Natural killer cell treated with Interleukin-12 subunit alpha and Interleukin-12 subunit beta and Interleukin-15 and Interleukin-18, amount 100 ng/mL, for 72 hours (primary cell): ENCODE measurements around the gene ITGBL1. TPM values are rescaled to one million over a fixed set of nuclear protein-coding genes. Genes with fewer than 3 reads are reported as not detected.

Experiments
- ATAC-seq, 2 donors: fragments of 150-1000 bp; cut with Tn5 transposase in 1 of 2; sonication (Bioruptor Pico), chemical (Tn5 transposase) in 1 of 2; 2 replicates each; pipeline ENCODE4 v1.10.0; 2021
- DNase-seq: peaks from one replicate; pipeline ENCODE4 v3.0.0; 2022; ENCODE audit warnings: low spot score
- H3K27ac Mint-ChIP-seq, 2 donors: 1 replicate in 1 of 2; 2 replicates in 1 of 2; pipeline ENCODE4 v1.8.0; 2022; ENCODE audit warnings: mixed read lengths in 2 of 2, mild to moderate bottlenecking in 1 of 2, moderate library complexity in 1 of 2
- H3K27me3 Mint-ChIP-seq, 2 donors: 1 replicate in 1 of 2; 2 replicates in 1 of 2; pipeline ENCODE4 v1.8.0; 2022; ENCODE audit warnings: mixed read lengths in 2 of 2
- H3K36me3 Mint-ChIP-seq: one replicate; pipeline ENCODE4 v1.8.0; 2022; ENCODE audit warnings: mixed read lengths
- H3K4me1 Mint-ChIP-seq, 2 donors: 1 replicate in 1 of 2; 2 replicates in 1 of 2; pipeline ENCODE4 v1.8.0; 2022; ENCODE audit warnings: low read depth in 2 of 2, mixed read lengths in 2 of 2, mild to moderate bottlenecking in 1 of 2
- H3K4me3 Mint-ChIP-seq: one replicate; pipeline ENCODE4 v1.8.0; 2022; ENCODE audit warnings: mixed read lengths
- H3K9me3 Mint-ChIP-seq: 2 replicates; pipeline ENCODE4 v1.8.0; 2022; ENCODE audit warnings: mixed read lengths
- total RNA-seq, 2 donors: library from RNA; stranded (reverse); gene quantifications; one replicate each; pipeline ENCODE4 v1.2.3, GENCODE V29; 2022

The ITGBL1 gene
- total RNA-seq, 2 donors from 2014 or later = not detected

DNA sequence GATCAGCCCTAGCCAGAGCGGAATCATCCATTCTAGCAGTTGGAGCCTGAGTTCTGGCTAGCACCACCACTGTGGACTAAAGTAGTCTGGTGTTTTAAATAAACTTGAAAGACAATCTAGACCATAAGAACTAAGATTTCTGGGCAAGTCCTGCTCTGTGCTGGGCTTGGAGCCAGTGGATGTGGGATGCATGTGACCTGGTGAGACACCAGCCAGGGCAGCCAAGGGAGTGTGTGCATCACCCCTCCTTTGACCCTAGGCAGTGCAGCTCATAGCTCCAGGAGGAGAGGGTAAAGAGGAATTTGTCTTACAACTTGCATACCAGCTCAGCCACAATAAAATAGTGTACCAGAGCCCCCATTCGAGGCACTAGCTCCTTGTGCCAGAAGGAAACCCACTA is 21.0 kb downstream of the ITGBL1 start:
- ATAC-seq (no peak), DNase-seq (no peak)
- Mint-ChIP-seq H3K27ac (no peak overlapping the region), H3K4me1 (peaks cover 0 to 2% of the 10 kb centered on the region in 2 donors), H3K27me3 (peaks cover 3 to 21% of the 10 kb centered on the region in 2 donors), H3K36me3 (no peaks in the 10 kb centered on the region), H3K4me3 (no peak overlapping the region), H3K9me3 (peaks cover 11% of the 10 kb centered on the region)

DNA sequence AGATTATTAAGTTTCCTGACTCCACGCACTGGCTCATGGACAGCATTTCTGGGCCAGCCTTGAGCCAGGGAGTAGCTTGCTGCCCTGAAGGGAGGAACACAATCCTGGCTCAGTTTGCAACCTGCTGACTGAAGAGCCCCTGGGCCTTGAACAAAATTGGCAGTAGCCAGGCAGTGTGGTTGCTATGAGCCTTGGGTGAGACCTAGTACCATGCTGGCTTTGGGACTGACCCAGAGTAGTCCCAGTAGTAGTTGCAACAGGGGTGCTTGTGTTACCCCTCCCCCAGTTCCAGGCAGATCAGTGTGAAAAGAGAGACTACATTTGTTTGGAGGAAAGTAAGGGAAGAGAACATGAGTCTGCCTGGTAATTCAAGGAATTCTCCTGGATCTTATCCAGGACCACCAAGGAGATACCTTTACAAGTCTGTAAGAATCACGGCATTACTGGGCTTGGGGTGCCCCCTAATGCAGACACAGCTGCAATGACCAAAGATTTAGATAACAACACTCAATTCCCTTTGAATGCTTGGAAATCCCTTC is 22.0 kb downstream of the ITGBL1 start:
- H3K4me3 Mint-ChIP-seq = no peak overlapping the region
- peaks cover 0 to 2% of the 10 kb centered on the region in 2 donors for H3K4me1 Mint-ChIP-seq
- H3K36me3 Mint-ChIP-seq = no peaks in the 10 kb centered on the region
- peaks cover 11% of the 10 kb centered on the region for H3K9me3 Mint-ChIP-seq
- no peak overlapping the region for H3K27ac Mint-ChIP-seq
- peaks cover 3 to 29% of the 10 kb centered on the region in 2 donors for H3K27me3 Mint-ChIP-seq
- DNase-seq (no peak), ATAC-seq (no peak)

DNA sequence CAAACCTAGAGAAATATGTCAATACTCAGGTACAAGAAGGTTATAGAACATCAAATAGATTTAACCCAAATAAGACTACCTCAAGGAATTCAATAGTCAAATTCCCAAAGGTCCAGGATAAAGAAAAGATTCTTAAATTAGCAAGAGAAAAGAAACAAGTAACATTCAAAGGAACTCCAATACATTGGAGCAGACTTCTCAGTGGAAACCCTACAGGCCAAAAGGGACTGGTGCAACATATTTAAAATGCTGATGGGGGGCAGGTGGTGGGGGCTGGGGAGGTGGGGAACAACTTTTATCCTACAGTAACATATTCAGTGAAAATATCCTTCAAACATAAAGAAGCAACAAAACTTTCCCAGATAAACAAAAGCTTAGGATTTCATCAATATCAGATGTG is 23.1 kb downstream of the ITGBL1 start:
- Mint-ChIP-seq H3K4me3 (no peak overlapping the region), H3K36me3 (no peaks in the 10 kb centered on the region), H3K27ac (no peak overlapping the region), H3K9me3 (peaks cover 11% of the 10 kb centered on the region), H3K27me3 (peaks cover 3 to 29% of the 10 kb centered on the region in 2 donors), H3K4me1 (peaks cover 0 to 2% of the 10 kb centered on the region in 2 donors)
- ATAC-seq = no peak
- no peak for DNase-seq

DNA sequence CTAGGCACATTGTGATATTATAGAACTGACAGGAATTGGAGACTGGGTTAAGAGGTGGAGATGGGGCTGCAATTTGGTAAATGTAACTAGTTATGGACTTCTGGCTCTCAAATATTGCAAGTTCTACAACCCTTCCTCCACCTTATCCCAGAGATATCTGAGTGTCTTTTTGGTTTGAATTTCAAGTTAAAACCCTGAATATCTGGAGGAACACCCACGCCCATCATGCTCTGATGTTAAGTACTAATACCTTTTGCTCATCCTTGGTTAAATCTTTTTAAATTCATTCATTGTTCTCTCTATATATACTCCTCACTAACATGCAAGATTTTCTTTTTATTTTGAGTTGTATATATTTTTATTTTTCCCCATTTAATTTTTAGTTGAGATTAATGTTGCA is 28.9 kb downstream of the ITGBL1 start:
- no peak overlapping the region for H3K4me3 Mint-ChIP-seq
- H3K27ac Mint-ChIP-seq = no peak overlapping the region
- no peak for DNase-seq
- no peaks in the 10 kb centered on the region for H3K36me3 Mint-ChIP-seq
- no peaks in the 10 kb centered on the region for H3K9me3 Mint-ChIP-seq
- H3K4me1 Mint-ChIP-seq = no peaks in the 10 kb centered on the region
- H3K27me3 Mint-ChIP-seq = peaks cover 0 to 18% of the 10 kb centered on the region in 2 donors
- no peak for ATAC-seq

DNA sequence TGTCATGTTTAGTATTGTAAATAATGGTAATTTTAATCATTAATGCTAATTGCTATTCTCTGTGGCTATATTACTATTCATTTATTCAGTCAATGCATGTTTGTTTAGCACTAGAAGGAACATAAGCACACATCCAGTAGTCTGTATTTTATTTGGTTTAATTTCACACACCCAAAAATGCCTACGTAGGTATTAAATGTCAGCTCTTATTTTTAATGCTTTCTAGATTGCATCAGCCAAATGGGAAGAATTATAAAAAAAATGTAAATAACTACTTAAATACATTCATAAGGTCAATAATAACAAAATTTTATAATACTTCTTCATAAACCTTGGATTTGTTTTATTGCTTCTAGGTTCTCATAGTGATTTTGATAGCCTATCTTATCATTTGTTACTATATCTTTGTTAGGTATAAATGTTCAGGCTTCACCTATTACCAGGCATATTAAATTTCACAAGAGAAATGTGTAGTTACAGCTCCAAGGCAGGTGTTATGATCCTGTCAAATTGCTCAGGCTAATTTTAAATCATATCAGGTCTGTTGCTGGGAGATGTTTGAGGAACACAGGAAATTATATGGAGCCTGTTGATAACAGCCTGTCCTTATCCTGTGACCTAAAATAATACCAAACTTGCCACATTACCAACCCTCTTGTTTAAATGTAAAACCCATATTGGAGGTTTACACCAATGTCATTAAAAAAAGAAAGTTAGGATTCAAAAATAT is 34.4 kb downstream of the ITGBL1 start:
- Mint-ChIP-seq H3K36me3 (no peaks in the 10 kb centered on the region), H3K4me3 (no peak overlapping the region), H3K27me3 (peaks cover 0 to 9% of the 10 kb centered on the region in 2 donors), H3K27ac (no peak overlapping the region), H3K9me3 (no peaks in the 10 kb centered on the region), H3K4me1 (no peaks in the 10 kb centered on the region)
- ATAC-seq (no peak), DNase-seq (no peak)

DNA sequence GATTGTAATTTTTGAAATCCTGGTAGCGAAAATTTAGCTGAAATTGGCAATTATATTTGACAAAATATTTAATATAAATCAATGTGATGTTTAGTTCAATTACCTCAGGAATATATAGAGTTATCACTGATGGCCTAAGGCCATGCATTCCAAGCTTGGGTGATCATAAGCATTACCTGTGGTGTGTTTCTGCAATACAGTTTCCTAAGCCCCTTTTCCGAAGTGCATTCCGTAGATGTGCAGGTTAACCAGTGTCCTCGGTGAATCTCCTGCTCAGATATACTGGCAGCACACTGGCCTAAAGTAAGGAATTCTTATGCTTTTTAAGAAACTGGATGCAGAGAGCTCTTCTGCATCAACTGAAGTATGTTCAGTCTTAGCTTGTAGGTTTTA is 35.0 kb downstream of the ITGBL1 start:
- Mint-ChIP-seq H3K4me1 (no peaks in the 10 kb centered on the region), H3K27ac (no peak overlapping the region)
- no peak for ATAC-seq

DNA sequence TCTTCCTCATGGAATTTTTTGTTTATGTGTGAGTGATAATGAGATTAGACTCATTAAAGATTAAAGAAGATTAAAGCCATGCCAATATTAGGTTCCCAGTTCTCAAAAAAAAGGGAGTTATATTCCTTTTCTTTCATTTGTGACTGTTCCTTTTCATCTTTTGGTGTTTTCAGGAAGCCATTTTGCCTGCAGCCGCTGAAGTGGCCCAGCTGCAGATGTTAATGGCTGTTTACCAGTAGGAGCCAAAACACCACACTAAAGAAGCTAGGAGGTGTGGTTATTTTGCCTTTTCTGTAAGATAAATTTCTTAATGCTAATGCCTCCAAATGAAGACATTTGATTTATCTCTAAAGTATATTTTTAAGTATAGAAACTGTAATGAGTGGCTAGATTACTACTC is 36.3 kb downstream of the ITGBL1 start:
- no peaks in the 10 kb centered on the region for H3K36me3 Mint-ChIP-seq

More for the DNA sequence above, 35.0 kb downstream of the ITGBL1 start:
- no peak overlapping the region for H3K4me3 Mint-ChIP-seq
- DNase-seq = no peak
- no peaks in the 10 kb centered on the region for H3K36me3 Mint-ChIP-seq
- peaks cover 0 to 9% of the 10 kb centered on the region in 2 donors for H3K27me3 Mint-ChIP-seq
- no peaks in the 10 kb centered on the region for H3K9me3 Mint-ChIP-seq

DNA sequence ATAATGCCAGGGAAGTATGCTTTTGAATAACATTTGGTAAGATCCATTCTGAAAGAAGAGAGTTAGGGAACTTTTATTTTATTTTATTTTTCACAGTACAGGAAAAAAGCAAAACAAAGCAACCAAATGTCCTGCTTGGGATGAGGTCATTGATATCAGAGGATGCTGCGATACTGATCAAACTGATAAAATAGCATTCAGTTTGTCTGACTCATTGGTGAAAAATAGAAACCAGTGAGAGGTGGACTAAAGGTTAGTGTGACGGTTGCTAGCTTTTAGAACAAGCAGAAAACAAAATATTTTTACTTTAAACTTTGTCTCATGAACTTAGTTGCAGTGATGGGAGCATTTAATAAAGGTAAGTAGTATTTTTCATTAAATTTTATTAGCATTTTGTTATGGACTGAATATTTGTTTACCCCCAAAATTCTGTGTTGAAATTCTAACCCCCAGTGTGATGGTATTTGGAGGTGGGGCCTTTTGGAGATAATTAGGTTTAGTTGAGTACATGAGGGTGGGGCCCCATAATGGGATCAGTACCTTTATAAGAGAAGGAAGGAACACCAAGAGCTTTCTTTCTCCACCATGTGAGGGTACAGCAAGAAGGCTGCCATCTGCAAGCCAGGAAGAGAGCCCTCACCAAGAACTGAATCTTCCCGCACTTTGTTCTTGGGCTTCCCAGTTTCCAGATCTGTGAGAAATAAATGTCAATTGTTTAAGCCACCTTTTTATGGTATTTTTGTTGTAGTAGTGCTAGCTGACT is 37.3 kb downstream of the ITGBL1 start:
- no peaks in the 10 kb centered on the region for H3K36me3 Mint-ChIP-seq
- ATAC-seq = no peak
- H3K27ac Mint-ChIP-seq = no peak overlapping the region
- peaks cover 0 to 19% of the 10 kb centered on the region in 2 donors for H3K27me3 Mint-ChIP-seq
- no peaks in the 10 kb centered on the region for H3K9me3 Mint-ChIP-seq
- DNase-seq = no peak
- H3K4me1 Mint-ChIP-seq = no peaks in the 10 kb centered on the region
- H3K4me3 Mint-ChIP-seq = no peak overlapping the region

More for the DNA sequence above, 36.3 kb downstream of the ITGBL1 start:
- H3K27ac Mint-ChIP-seq = no peak overlapping the region
- H3K27me3 Mint-ChIP-seq = peaks cover 0 to 14% of the 10 kb centered on the region in 2 donors
- ATAC-seq (no peak), DNase-seq (no peak)
- no peaks in the 10 kb centered on the region for H3K4me1 Mint-ChIP-seq
- H3K9me3 Mint-ChIP-seq = no peaks in the 10 kb centered on the region
- H3K4me3 Mint-ChIP-seq = no peak overlapping the region

DNA sequence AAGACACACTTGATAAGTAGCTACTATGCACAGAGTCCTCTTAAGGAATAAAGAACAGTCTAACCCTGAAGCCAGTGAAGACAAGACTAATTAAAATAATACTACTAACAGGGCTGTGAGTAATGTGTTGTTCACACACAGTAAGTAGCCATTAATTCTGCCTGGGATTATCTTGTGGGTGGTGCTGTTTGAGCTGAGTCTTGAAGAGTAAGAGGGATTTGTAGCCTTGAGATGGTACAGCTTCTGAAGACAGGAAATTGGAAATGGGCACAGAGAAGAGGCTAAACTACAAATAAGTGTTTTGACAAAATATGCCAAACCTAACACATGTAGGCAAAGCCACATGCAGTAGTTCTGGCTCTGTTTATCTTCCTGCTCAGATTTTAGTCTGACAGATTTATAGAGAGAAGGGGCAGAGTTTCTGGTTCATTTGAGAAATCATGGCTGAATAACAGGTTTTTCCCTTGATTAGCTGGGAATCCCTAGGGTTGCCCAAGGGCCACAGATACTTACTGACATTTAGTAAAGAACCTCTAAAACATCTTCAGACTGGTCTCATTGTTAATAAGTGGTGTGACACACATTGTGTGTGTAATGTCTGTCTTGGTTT is 38.0 kb downstream of the ITGBL1 start:
- no peak for DNase-seq
- H3K27ac Mint-ChIP-seq = no peak overlapping the region
- H3K27me3 Mint-ChIP-seq = peaks cover 0 to 19% of the 10 kb centered on the region in 2 donors
- no peaks in the 10 kb centered on the region for H3K4me1 Mint-ChIP-seq
- no peaks in the 10 kb centered on the region for H3K36me3 Mint-ChIP-seq
- no peak for ATAC-seq
- H3K4me3 Mint-ChIP-seq = no peak overlapping the region
- no peaks in the 10 kb centered on the region for H3K9me3 Mint-ChIP-seq

DNA sequence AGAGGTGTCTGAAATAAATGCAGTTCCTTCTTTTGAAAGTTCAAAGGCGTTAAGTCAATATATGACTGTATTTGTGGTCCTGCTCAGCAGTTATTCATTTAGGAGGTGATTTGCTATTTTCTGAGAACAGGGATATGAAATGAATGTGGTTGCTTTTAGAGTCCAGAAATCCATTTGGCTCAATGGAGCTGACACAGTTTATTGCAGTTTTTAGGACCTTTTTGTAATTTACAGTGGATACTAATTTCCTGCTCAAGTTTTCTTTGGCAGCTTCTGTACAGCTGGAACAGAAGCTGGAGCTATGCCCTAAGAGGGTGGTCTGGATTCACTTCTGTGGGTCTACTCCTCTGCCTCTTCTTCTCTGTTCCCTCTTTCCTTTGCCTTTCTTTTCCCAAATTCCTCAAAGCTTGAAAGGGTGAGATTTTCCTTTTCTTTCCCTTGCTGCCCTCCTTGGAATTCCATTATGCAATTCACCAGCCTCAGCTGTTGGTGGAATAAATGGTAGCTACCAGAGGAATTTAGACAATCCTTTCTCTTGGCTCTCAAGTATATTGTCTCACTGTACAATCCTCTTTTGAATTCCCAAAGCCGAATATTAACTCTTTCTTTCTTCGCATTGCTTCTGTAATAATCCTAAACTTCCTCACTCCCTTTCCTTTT is 39.9 kb downstream of the ITGBL1 start:
- Mint-ChIP-seq H3K4me3 (no peak overlapping the region), H3K36me3 (no peaks in the 10 kb centered on the region), H3K27ac (no peak overlapping the region), H3K27me3 (peaks cover 3 to 16% of the 10 kb centered on the region in 2 donors), H3K9me3 (no peaks in the 10 kb centered on the region), H3K4me1 (no peaks in the 10 kb centered on the region)
- ATAC-seq (no peak), DNase-seq (no peak)

DNA sequence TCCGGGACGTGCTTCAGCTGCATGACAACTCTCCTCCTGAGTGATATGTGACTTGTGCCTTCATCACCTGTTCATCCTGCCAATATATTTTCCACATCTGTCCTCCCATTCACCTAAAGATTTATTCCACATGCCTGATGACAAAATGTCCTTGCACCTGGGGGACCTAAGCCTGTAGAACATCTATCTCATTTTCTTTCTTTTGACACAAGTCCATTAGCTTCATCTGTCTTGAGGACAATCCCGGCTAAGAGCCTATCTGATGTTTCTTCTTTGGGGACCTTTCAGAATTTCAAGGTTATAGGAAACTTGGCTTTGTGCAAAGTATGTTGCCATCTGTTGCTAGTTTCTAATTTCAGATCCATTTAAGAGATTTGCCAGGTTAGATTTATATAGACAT is 41.1 kb downstream of the ITGBL1 start:
- no peaks in the 10 kb centered on the region for H3K36me3 Mint-ChIP-seq

DNA sequence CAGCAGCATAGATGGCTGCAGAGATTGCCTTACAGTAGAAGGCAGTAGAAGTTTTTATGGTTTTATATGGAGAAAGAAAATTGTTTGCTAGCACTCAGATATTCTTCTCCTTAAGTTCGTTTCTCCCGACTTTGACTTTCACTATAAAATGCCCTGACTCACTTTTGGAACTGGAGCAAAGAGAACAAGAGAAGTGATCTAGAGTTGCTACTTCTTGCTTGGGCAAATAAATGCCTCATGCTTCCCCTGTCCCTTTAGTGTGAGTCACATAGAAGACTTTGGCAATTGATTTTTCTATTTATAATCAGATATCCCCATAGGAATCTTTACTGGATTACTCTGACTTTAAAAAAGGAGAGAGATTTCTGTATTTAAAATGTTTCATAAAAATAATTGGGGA is 46.9 kb downstream of the ITGBL1 start:
- H3K36me3 Mint-ChIP-seq = no peaks in the 10 kb centered on the region
- H3K27me3 Mint-ChIP-seq = peaks cover 6 to 28% of the 10 kb centered on the region in 2 donors
- no peaks in the 10 kb centered on the region for H3K9me3 Mint-ChIP-seq
- ATAC-seq = no peak
- no peak for DNase-seq
- no peak overlapping the region for H3K4me3 Mint-ChIP-seq
- H3K27ac Mint-ChIP-seq = no peak overlapping the region
- no peaks in the 10 kb centered on the region for H3K4me1 Mint-ChIP-seq

More for the DNA sequence above, 41.1 kb downstream of the ITGBL1 start:
- Mint-ChIP-seq H3K27ac (no peak overlapping the region), H3K4me1 (no peaks in the 10 kb centered on the region), H3K27me3 (peaks cover 3 to 16% of the 10 kb centered on the region in 2 donors), H3K9me3 (no peaks in the 10 kb centered on the region), H3K4me3 (no peak overlapping the region)
- DNase-seq = no peak
- ATAC-seq = no peak

DNA sequence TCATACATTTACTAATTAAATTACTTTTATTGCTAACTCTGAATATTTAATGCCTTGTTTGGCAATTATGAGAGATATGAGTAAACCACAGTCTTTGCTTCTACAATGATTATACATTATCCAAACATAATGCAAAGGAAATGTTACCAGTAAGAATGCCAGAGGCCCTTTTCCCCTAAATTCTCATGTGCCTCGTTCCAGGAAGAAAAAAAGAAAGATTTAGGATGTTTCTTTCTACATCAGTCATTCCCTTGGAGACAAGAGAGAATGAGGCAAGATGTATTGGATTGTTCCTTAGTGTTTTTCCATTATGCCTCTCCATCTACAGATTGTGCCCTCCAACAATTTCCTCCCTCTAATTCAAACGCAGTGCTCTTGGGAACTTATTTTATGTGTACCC is 50.1 kb downstream of the ITGBL1 start:
- DNase-seq = no peak
- H3K27me3 Mint-ChIP-seq = peaks cover 3 to 32% of the 10 kb centered on the region in 2 donors

More for the DNA sequence above, 50.1 kb downstream of the ITGBL1 start:
- Mint-ChIP-seq H3K27ac (no peak overlapping the region), H3K9me3 (no peaks in the 10 kb centered on the region), H3K4me1 (no peaks in the 10 kb centered on the region), H3K4me3 (no peak overlapping the region), H3K36me3 (no peaks in the 10 kb centered on the region)
- ATAC-seq = no peak
